Subcutaneous abdominal adipose tissue (tissue), 5 donors: ENCODE measurements around the gene VWA3B.

Experiments
- H3K27ac ChIP-seq: one replicate; pipeline ENCODE4 v1.7.0; 2013; ENCODE audit warnings: low read depth, mild to moderate bottlenecking, inconsistent platforms, low read length, moderate library complexity
- H3K27me3 ChIP-seq, 5 donors: one replicate each; pipeline ENCODE4 v1.7.0; 2013; ENCODE audit warnings: low read length in 5 of 5, inconsistent platforms in 1 of 5; ENCODE audit not compliant: control insufficient read depth in 5 of 5, insufficient read depth in 4 of 5
- H3K36me3 ChIP-seq, 5 donors: one replicate each; pipeline ENCODE4 v1.7.0; 2013; ENCODE audit warnings: low read length in 5 of 5; ENCODE audit not compliant: control insufficient read depth in 5 of 5, insufficient read depth in 5 of 5
- H3K4me1 ChIP-seq, 5 donors: one replicate each; pipeline ENCODE4 v1.7.0; 2013; ENCODE audit warnings: low read length in 5 of 5, mild to moderate bottlenecking in 3 of 5, moderate library complexity in 1 of 5; ENCODE audit not compliant: control insufficient read depth in 5 of 5, insufficient read depth in 5 of 5
- H3K4me3 ChIP-seq, 5 donors: one replicate each; pipeline ENCODE4 v1.7.0; 2013; ENCODE audit warnings: low read length in 5 of 5, low read depth in 1 of 5
- H3K9ac ChIP-seq, 5 donors: one replicate each; pipeline ENCODE4 v1.7.0; 2013; ENCODE audit warnings: low read length in 5 of 5, mild to moderate bottlenecking in 4 of 5, moderate library complexity in 3 of 5
- H3K9me3 ChIP-seq, 5 donors: one replicate each; pipeline ENCODE4 v1.7.0; 2013; ENCODE audit warnings: low read length in 5 of 5; ENCODE audit not compliant: control insufficient read depth in 5 of 5
- donor health status: healthy.
- donor health status: healthy.
- donor health status: healthy.
- donor health status: healthy.
- donor health status: healthy.

The VWA3B gene

GRCh38 chr2:98161186-98161585, 74.2 kb downstream of the VWA3B start:
- H3K27me3 ChIP-seq: no peaks in the 10 kb centered on the region
- H3K9me3 ChIP-seq: no peaks in the 10 kb centered on the region
- no peak overlapping the region for H3K9ac ChIP-seq
- H3K4me3 ChIP-seq: no peak overlapping the region
- H3K4me1 ChIP-seq: peaks cover 2 to 23% (median 15%) of the 10 kb centered on the region in 5 donors
- H3K27ac ChIP-seq: no peak overlapping the region
- no peaks in the 10 kb centered on the region for H3K36me3 ChIP-seq

DNA sequence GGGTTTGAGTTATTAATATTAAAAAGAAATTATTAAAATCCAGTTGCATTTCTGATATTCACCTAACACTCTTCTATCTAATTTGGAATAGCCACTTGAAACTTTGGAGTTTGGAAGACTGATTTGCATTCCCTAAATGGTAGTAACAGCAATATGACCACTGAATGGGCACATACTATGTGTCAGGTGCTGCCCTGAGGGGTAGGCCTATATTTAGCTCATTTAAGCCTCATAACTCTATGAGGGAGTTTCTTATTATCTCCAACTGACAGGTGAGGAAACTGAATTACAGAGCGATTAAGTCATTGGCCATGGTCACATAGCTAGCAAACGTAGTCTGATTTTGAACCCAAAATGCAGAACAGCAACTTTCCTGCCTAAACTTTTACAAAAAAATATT, 77.3 kb downstream of the VWA3B start:
- no peak overlapping the region for H3K27ac ChIP-seq
- H3K4me3 ChIP-seq: no peak overlapping the region
- no peaks in the 10 kb centered on the region for H3K36me3 ChIP-seq
- no peaks in the 10 kb centered on the region for H3K9me3 ChIP-seq
- no peak overlapping the region for H3K9ac ChIP-seq
- no peaks in the 10 kb centered on the region for H3K27me3 ChIP-seq
- H3K4me1 ChIP-seq: peaks cover 2 to 13% (median 11%) of the 10 kb centered on the region in 5 donors

GRCh38 chr2:98165516-98166071, 78.6 kb downstream of the VWA3B start:
- peaks cover 2 to 13% (median 11%) of the 10 kb centered on the region in 5 donors for H3K4me1 ChIP-seq
- H3K36me3 ChIP-seq: no peaks in the 10 kb centered on the region
- H3K27ac ChIP-seq: no peak overlapping the region
- no peak overlapping the region for H3K4me3 ChIP-seq
- H3K27me3 ChIP-seq: no peaks in the 10 kb centered on the region
- no peaks in the 10 kb centered on the region for H3K9me3 ChIP-seq
- H3K9ac ChIP-seq: no peak overlapping the region

DNA sequence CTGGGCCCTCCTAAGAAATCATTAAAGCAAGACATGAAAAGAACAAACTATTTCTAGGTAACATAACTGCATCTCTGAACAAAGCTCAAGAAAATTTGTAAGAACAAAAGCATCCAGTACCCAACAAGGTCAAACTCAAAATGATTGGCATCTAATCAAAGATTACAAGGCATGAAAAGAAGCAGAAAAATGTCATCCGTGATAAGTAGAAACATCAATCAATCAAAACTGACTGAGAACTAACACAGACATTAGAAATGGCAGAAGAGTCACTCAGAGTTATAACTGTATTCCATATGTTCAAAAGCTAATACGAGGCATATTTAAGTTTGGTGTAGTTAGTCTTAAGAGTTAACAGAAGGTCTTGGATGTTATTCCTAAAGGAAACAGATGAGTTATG, 80.9 kb downstream of the VWA3B start:
- no peaks in the 10 kb centered on the region for H3K36me3 ChIP-seq
- H3K9me3 ChIP-seq: no peaks in the 10 kb centered on the region
- no peak overlapping the region for H3K4me3 ChIP-seq
- no peak overlapping the region for H3K27ac ChIP-seq
- peaks cover 0 to 8% (median 0%) of the 10 kb centered on the region in 5 donors for H3K27me3 ChIP-seq
- H3K4me1 ChIP-seq: peaks cover 0 to 3% (median 2%) of the 10 kb centered on the region in 5 donors
- H3K9ac ChIP-seq: no peak overlapping the region

DNA sequence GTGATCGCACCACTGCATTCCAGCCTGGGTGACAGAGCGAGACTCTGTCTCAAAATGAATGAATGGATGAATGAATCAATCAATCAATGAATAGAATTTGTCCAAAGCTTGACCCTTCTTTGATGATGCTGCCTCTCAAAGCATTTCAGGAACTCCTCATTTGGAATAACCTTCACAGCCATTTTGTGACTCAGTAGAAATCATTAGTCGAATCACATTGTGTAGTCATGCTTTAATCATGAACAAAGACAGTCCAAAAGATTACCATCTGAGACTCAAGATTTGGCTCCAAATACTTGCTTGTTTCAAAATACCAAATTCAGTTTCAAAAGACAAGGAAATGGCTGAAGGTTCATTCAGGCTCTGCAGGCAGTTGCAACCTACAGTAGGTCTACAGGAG, 83.1 kb downstream of the VWA3B start:
- Histone ChIP-seq H3K36me3 (no peaks in the 10 kb centered on the region), H3K27ac (no peak overlapping the region), H3K4me3 (no peak overlapping the region), H3K9ac (no peak overlapping the region), H3K27me3 (peaks cover 0 to 8% (median 0%) of the 10 kb centered on the region in 5 donors), H3K9me3 (no peaks in the 10 kb centered on the region), H3K4me1 (no peaks in the 10 kb centered on the region)

DNA sequence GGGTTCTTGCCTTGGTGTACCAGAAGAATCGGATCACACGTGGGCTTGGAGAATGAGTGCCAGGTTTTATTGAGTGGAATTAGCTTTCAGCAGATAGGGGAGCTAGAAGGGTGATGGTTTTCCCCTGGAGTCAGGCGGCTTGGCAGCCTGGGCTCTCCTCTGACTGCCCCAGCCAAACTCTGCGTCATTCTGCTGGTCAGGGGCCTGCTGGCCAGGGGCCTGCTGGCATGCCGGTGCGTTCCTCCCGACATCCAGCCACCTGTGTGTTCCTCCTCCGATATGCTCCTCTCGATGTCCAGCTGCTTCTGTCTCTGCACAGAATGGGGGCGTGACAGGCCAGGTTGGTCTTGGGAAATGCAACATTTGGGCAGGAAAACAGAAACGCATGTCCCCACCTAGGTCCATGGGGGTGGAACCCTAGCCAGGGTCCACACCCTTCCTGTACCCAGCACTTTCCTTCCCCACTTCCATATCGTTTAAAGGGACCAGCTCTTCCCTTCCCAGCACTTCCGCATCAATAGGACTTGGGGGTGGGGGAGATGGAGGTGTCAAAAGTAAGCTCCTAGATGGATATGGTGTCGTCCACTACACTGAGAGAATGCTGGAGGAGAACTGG, 85.3 kb downstream of the VWA3B start:
- peaks cover 0 to 15% (median 6%) of the 10 kb centered on the region in 5 donors for H3K27me3 ChIP-seq
- H3K4me3 ChIP-seq: no peak overlapping the region
- H3K27ac ChIP-seq: no peak overlapping the region
- H3K9me3 ChIP-seq: no peaks in the 10 kb centered on the region
- no peaks in the 10 kb centered on the region for H3K36me3 ChIP-seq
- no peaks in the 10 kb centered on the region for H3K4me1 ChIP-seq
- H3K9ac ChIP-seq: no peak overlapping the region

GRCh38 chr2:98172951-98173350, 86.0 kb downstream of the VWA3B start:
- no peaks in the 10 kb centered on the region for H3K36me3 ChIP-seq
- H3K27me3 ChIP-seq: peaks cover 0 to 15% (median 8%) of the 10 kb centered on the region in 5 donors
- H3K4me1 ChIP-seq: no peaks in the 10 kb centered on the region
- H3K9me3 ChIP-seq: no peaks in the 10 kb centered on the region
- H3K4me3 ChIP-seq: no peak overlapping the region
- no peak overlapping the region for H3K27ac ChIP-seq
- no peak overlapping the region for H3K9ac ChIP-seq

GRCh38 chr2:98175811-98176210, 88.8 kb downstream of the VWA3B start:
- Histone ChIP-seq H3K27me3 (peaks cover 0 to 19% (median 14%) of the 10 kb centered on the region in 5 donors), H3K9me3 (no peaks in the 10 kb centered on the region), H3K4me1 (no peaks in the 10 kb centered on the region), H3K27ac (no peak overlapping the region), H3K4me3 (no peak overlapping the region), H3K9ac (no peak overlapping the region), H3K36me3 (no peaks in the 10 kb centered on the region)

GRCh38 chr2:98177286-98177685, 90.3 kb downstream of the VWA3B start:
- H3K27me3 ChIP-seq: peaks cover 3 to 19% (median 10%) of the 10 kb centered on the region in 5 donors
- no peaks in the 10 kb centered on the region for H3K9me3 ChIP-seq
- H3K4me1 ChIP-seq: no peaks in the 10 kb centered on the region
- no peak overlapping the region for H3K9ac ChIP-seq
- H3K4me3 ChIP-seq: no peak overlapping the region
- H3K27ac ChIP-seq: no peak overlapping the region
- no peaks in the 10 kb centered on the region for H3K36me3 ChIP-seq

DNA sequence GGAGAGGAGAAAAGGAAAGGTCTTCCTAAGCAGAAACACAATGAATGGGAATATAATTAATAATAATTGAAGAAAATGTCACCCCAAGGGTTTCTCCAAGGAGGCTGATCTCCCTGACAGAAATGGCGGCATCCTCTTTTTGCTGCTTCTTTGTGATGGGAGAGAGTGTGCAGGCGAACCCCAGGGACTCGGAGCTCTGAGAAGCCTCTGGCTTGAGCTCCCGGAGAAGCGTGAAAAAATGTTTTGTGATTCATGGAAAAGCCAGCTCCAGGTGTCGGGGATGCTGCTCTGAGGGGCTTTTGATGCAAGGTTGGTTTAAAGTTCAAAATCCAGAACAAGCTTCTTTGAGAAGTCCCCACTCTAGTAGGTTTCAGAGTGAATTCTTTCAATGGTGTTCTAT, 91.0 kb downstream of the VWA3B start:
- Histone ChIP-seq H3K4me1 (no peaks in the 10 kb centered on the region), H3K9ac (no peak overlapping the region), H3K36me3 (no peaks in the 10 kb centered on the region), H3K27ac (no peak overlapping the region), H3K27me3 (peaks cover 3 to 19% (median 10%) of the 10 kb centered on the region in 5 donors), H3K9me3 (no peaks in the 10 kb centered on the region), H3K4me3 (no peak overlapping the region)
